Stimulated activated CD4-positive, alpha-beta T cell treated with anti-CD3 and anti-CD28 coated beads, TNF-alpha, amount 100 ng/mL, for 4 hours (primary cell): ENCODE data around the gene INPP5F.
"Not testable (repeated sequence)": the region's sequence is repeated elsewhere in the genome, so short reads cannot be mapped to it uniquely, and the experiment has no call there.

Source experiments
- DNase-seq, 3 experiments: peaks; one replicate each; pipeline ENCODE4 v3.0.0-alpha.2; 2020; ENCODE audit warnings: low read depth in 3 of 3

INPP5F gene

DNA sequence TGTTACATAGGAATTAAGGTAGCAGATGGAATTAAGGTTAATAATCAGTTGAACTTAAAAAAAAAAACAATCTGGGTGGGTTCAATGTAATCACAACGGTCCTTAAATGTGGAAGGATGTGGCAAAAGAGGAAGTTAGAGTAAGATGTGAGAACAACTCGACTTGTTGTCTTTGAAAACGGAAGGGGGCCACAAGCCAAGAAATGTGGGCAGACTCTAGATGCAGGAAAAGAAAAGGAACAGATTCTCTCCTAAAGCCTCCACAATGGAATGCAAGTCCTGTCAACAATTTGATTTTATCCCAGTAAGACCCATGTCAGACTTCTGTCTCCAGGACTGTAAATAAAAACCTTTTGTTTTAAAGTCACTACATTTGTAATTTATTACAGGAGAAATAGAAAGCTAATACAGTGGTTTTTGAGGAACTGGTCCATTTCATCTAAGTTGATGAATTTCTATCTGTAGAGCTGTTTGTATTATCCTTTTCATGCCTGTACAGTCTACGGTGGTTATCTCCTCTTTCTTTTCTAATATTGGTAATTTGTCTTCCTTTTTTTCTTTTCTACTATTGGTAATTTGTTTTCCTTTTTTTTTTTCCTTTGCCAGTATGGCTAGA lies 138.2 kb downstream of the INPP5F start:
- no peak for DNase-seq

DNA sequence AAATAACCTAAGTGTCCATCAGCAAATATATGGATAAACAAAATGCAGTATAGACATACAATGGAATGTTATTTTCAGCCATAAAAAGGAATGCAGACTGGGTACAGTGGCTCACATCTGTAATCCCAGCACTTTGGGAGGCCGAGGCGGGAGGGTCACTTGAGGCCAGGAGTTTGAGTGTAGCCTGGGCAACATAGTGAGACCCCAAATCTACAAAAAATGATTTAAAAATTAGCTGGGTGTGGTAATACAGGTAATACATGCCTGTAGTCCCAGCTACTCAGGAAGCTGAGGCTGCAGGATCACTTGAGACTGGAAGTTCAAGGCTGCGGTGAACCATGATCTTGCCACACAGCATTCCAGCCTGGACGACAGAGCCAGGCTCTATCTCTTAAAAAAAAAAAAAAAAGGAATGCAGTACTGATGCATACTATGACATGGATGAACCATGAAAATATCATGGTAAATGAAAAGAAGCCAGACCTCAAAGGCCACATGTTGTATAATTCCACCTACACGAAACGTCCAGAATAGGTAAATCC lies 139.9 kb downstream of the INPP5F start:
- DNase-seq: no peak

DNA sequence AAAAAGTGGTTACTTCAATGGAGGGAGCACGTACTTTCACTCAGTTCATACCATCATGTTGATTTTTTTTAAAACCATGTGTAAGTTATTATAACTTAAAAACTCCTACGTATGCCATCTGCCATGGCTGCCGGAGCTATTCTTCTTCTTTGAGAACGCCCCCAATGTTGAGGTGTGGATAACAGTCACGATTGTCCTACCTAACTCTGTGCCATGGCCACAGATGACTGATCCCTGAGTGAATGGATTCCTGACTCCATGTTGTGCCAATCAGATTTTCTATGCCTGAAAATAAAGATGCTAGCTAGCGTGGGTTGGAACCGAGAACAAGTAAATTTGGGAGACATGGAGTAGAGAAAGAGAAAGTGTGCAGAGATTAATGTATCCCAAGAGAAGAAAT lies 141.5 kb downstream of the INPP5F start:
- DNase-seq: no peak

DNA sequence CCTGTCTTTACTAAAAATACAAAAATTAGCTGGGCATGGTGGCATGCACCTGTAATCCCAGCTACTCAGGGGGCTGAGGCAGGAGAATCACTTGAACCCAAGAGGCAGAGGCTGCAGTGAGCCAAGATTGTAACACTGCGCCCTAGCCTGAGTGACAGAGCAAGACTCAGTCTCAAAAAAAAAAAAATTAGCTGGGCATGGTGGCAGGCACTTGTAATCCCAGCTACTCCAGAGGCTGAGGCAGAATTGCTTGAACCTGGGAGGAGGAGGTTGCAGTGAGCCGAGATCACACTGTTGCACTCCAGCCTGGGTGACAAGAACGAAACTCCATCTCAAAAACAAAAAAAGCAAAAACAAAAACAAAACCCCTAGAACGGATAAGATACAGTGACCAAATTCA lies 143.5 kb downstream of the INPP5F start:
- DNase-seq: not testable (repeated sequence)

DNA sequence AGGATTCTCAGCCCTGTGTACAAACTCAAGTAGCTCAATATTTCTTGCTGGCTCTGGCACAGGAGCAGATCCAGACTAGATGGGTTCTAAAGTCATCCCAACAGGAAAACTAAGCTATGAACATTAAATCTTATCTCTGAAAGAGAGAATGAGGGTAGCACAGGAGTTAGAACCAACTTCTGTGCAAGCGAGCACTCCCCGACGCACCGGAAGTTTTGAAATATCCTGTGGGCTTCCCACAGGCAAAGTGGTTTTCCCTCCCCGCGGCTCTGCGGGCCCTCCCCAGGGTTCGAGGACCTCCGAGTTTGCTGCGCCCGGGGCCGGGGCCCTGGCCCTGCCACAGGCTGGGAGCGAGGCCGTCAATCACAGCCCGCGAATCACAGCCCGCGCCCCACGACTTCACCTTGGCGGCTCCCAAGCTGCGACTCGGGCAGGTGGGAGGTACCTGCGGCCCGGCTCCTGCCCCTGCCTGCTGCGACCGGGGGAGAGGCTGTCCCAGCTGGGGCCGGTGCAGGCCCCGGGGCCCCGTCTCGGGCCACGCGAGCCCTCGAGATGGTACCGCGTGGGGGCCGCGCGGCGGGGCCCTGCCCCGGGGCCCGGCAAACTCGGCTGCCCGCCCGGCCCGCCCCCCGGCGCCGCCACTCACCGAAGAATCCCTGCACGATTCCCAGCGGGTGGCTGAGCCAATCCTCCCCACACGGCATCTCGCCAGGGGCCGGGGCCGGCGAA lies 146.2 kb downstream of the INPP5F start:
- peak; percentile 26 to 43 (median 32) for DNase-seq

DNA sequence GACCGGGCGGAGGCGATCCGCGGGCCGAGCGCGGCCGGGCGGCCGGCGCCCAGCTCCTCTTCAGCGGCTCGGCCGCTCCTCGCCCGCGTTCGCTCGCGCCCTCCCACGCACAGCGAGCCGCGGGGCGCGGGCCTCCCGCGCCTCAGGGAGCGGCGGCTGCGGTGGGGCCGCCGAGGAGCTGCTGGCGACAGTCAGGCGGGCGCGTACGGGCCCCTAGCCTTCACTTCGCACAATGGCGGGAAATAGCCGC lies 146.7 kb downstream of the INPP5F start, which contains the start of gene MCMBP:
Gene MCMBP (minus strand): TSS at position 234 of the 250 bp plus-strand sequence. CDS start 259 bp downstream, outside the sequence.
- DNase-seq: no peak

DNA sequence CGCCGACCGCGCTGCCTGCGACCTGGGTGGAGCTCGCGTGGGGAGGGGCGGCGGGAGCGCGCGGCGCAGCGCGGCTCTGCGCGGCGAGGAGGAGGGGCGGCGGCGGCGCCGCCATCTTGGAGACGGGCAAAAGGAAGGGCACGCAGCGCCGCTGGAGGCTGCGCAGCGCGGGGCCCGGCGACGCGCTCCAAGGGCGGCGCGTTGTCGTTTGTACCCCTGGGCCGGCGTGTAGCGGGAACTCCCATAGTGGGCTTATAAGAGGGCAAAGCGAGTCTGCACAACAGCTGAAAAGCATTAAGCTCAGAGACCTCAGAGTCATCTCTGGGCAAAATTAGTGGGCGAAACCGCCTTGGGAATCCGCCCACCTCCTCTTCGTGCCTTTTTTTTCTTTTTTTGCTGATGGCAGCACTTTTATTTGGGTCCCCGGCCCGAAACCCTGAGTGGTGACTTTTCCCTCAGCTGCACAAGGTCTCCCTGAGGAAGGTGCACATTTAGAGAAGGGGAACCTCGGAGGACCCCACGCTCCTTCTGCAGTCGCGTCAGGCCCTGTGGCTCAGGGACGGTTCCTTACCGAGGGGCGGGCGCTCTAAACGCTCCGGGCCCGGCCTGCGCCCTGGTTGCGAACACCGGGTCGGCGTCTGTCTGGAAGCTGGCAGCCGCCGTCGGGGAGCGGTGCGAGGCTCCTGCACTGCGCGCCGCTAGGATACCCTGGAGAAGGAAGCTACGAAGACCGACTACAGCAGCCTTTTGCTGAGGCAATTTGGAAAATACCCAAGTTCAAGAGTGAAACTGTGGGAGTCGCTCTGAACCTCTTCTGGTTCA lies 147.2 kb downstream of the INPP5F start:
- peak; percentile 74 to 80 (median 76) for DNase-seq

DNA sequence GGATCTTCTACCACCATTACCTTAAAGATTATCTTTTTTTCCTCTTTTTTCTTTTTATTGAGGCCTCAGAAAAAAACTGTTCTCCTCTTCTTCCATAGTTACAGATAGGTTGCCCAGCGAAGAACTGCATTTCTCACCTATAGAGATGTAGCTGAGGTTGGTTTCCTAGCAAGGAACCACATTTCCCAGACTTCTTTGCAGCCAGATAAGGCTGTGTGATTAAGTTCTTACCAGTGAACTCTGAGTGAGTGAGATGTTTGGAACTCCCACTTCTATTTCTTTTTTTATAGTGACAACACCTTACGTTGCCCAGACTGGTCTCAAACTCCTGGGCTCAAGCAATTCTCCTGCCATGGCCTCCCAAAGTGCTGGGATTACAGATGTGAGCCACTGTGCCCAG lies 152.7 kb downstream of the INPP5F start:
- DNase-seq: no peak
